Measurements from ENCODE around the gene SLC41A3. TPM values are rescaled to one million over a fixed set of nuclear protein-coding genes. Genes with fewer than 3 reads are reported as not detected.

Gene SLC41A3
- total and polyA plus RNA-seq, 4 donors, result 63.6 to 99.3 (median 85.3) TPM

DNA sequence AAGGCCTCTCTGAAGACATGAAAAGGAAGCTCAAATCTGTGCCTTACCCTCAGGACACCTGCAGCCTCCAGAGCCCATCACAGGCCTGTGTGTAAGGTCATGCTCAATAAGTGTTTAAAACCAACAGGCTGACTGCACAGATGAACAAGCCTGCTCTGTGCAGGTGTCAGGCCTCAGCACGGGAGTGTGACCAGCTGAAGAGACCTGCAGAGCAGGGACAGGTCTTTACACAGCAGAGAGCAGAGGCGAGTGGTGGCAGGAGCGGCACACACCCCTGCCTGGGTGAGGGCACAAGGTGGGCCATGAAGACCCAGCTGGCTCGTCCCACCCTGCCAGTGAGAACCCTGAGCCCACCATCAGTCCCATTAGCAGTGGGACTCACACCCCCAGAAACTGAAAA is 58.1 kb downstream of the SLC41A3 start:
- DNase-seq (ENCODE audit: low read depth in 4 of 6, low spot score in 6 of 6), result no peak
- no peaks in the 10 kb centered on the region for H3K27me3 ChIP-seq (ENCODE audit: control insufficient read depth, insufficient read depth, low read length)
- H3K36me3 ChIP-seq (ENCODE audit: control insufficient read depth, insufficient read depth, low read length), result peaks cover 53% of the 10 kb centered on the region
- H3K4me3 ChIP-seq (ENCODE audit: low read depth, low read length), result no peak overlapping the region
- no peaks in the 10 kb centered on the region for H3K4me1 ChIP-seq (ENCODE audit: control insufficient read depth, insufficient read depth, low read length)
- peaks cover 11% of the 10 kb centered on the region for H3K9me3 ChIP-seq (ENCODE audit: control insufficient read depth, insufficient read depth, low read length)
- H3K27ac ChIP-seq (ENCODE audit: low read depth, low read length), result no peak overlapping the region
- 93% methylated on average over 4 of the region's 4 CpGs for whole genome bisulfite sequencing (ENCODE audit: insufficient coverage)

DNA sequence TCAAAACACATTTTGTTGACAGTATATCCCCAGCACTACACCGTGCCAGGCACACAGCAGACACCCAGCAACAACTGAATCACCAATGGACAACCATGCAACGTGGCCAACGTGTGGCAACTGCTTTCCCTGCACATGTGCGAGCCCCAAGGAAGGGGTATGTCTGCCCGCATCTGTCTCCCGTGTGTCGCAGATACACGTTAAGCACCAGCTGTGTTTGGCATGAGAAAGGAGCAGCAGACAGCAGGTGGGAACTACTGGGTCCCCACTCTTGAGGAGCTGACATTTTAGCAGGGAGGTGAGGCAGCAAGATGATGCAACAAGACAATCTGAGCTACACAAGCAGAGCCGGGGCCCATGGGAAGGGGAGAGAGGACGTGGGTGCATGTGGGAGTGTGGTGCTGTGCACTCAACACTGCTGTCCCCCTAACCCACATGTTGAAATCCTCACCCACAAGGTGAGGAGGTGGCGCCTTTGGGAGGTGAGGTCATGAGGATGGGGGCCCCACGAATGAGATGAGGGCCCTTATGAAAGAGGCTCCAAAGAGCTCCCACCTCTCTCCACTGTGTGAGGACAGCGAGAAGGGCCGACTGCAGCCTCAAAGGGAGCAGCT is 58.7 kb downstream of the SLC41A3 start:
- H3K4me1 ChIP-seq (ENCODE audit: control insufficient read depth, insufficient read depth, low read length), result no peaks in the 10 kb centered on the region
- H3K9me3 ChIP-seq (ENCODE audit: control insufficient read depth, insufficient read depth, low read length), result peaks cover 11% of the 10 kb centered on the region
- no peak overlapping the region for H3K27ac ChIP-seq (ENCODE audit: low read depth, low read length)
- no peak overlapping the region for H3K4me3 ChIP-seq (ENCODE audit: low read depth, low read length)
- DNase-seq (ENCODE audit: low read depth in 4 of 6, low spot score in 6 of 6), result no peak
- H3K27me3 ChIP-seq (ENCODE audit: control insufficient read depth, insufficient read depth, low read length), result no peaks in the 10 kb centered on the region
- peaks cover 53% of the 10 kb centered on the region for H3K36me3 ChIP-seq (ENCODE audit: control insufficient read depth, insufficient read depth, low read length)
- 87% methylated on average over 10 of the region's 14 CpGs for WGBS (ENCODE audit: insufficient coverage)

DNA sequence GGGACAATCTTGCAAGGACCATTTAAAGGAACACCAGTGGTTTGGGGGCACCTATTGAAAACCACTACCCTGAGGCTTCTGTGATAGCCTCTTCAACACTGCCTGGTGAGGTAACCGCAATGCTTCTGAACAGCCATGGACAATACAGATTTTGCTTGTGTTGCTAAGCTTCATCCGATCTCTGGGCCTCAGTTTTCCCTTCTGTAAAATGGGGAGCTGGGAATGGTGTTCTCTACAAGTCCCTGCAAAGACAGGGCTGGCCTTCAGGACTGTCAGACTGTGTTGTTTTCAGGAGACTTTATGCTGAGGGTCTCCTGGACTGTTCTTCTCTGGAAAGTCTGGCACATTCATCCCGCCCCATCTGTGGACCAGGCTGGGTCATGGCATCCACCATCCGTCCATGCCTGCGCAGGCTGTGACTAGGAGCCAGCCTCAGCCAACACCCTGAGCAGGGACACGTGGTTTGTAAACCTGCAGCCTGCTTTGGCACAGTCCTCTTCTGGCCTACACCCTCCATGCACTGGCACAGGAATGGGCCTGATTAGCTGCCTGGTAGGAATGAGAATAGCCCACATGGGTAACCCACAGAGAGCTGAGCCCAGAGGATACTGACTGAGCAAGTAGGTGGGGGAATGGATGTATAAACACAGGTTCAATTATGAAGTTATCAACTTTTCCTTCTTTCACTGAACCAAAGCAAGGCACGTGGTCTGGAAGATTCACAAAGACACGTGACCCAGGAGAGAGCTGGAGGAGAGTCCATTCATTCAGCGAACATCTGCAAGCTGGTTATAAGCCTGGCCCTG is 59.7 kb downstream of the SLC41A3 start:
- H3K4me3 ChIP-seq (ENCODE audit: low read depth, low read length), result no peak overlapping the region

DNA sequence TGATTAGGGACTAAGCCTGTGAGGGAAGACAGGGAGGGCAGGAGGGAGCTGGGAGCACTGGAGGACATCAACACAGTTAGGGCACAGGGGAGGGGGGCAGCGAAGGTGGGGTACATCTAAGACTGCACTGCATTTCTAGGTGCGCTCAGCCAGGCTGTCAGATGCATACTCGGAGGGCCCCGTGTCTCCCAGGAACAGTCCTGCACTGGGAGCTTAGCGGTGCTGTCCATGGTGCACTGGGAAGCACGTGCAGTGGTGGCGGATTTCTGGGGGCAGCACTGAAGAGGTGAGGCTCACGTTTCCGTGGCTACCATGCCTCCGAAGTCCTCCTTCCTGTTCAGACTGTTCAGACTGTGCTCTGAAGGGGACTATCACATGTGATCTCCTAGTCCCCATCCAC is 60.5 kb downstream of the SLC41A3 start:
- 72% methylated on average over 9 of the region's 10 CpGs for WGBS (ENCODE audit: insufficient coverage)
- Histone ChIP-seq H3K9me3 (ENCODE audit: control insufficient read depth, insufficient read depth, low read length) (peaks cover 8% of the 10 kb centered on the region), H3K4me1 (ENCODE audit: control insufficient read depth, insufficient read depth, low read length) (no peaks in the 10 kb centered on the region), H3K27ac (ENCODE audit: low read depth, low read length) (no peak overlapping the region), H3K27me3 (ENCODE audit: control insufficient read depth, insufficient read depth, low read length) (no peaks in the 10 kb centered on the region), H3K4me3 (ENCODE audit: low read depth, low read length) (no peak overlapping the region), H3K36me3 (ENCODE audit: control insufficient read depth, insufficient read depth, low read length) (peaks cover 56% of the 10 kb centered on the region)
- DNase-seq (ENCODE audit: low read depth in 4 of 6, low spot score in 6 of 6), result no peak

More for the DNA sequence above, 59.7 kb downstream of the SLC41A3 start:
- Histone ChIP-seq H3K36me3 (ENCODE audit: control insufficient read depth, insufficient read depth, low read length) (peaks cover 59% of the 10 kb centered on the region), H3K27me3 (ENCODE audit: control insufficient read depth, insufficient read depth, low read length) (no peaks in the 10 kb centered on the region), H3K27ac (ENCODE audit: low read depth, low read length) (no peak overlapping the region), H3K9me3 (ENCODE audit: control insufficient read depth, insufficient read depth, low read length) (peaks cover 11% of the 10 kb centered on the region), H3K4me1 (ENCODE audit: control insufficient read depth, insufficient read depth, low read length) (no peaks in the 10 kb centered on the region)
- 94% methylated on average over 7 of the region's 9 CpGs for WGBS (ENCODE audit: insufficient coverage)
- no peak for DNase-seq (ENCODE audit: low read depth in 4 of 6, low spot score in 6 of 6)

DNA sequence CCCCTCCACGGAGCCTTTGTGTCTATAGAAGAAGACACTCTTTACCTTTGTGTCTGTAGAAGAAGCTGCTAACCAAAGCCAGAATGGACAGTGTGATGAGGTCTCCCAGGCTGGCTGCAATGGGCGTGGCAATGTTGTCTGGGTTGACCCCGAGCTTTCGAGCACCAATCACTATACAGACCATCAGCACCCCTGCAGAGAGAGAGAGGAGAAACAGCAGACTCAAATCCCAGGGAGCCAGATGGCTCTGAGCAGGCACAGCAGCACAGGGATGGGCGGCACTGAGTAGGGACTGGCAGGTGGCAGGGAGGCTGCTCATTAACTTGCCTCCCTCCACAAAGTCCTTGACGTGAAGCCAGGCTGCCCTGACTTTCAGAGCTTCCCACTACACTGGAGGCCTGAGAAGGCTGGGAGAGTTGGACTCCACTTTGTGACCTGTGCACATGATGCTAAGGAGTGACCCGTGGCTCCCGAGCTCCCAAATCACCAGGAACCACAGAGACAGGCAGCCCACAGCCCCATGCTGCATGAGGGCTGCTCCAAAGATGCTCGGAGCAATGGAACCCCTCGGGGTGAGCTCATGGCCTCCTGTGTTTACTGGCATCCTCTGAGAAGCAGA is 61.1 kb downstream of the SLC41A3 start:
- no peak overlapping the region for H3K4me3 ChIP-seq (ENCODE audit: low read depth, low read length)
- no peaks in the 10 kb centered on the region for H3K4me1 ChIP-seq (ENCODE audit: control insufficient read depth, insufficient read depth, low read length)
- no peak overlapping the region for H3K27ac ChIP-seq (ENCODE audit: low read depth, low read length)
- no peak for DNase-seq (ENCODE audit: low read depth in 4 of 6, low spot score in 6 of 6)
- H3K36me3 ChIP-seq (ENCODE audit: control insufficient read depth, insufficient read depth, low read length), result peaks cover 52% of the 10 kb centered on the region
- 83% methylated on average over 10 of the region's 10 CpGs for WGBS (ENCODE audit: insufficient coverage)
- peaks cover 3% of the 10 kb centered on the region for H3K9me3 ChIP-seq (ENCODE audit: control insufficient read depth, insufficient read depth, low read length)
- no peaks in the 10 kb centered on the region for H3K27me3 ChIP-seq (ENCODE audit: control insufficient read depth, insufficient read depth, low read length)

DNA sequence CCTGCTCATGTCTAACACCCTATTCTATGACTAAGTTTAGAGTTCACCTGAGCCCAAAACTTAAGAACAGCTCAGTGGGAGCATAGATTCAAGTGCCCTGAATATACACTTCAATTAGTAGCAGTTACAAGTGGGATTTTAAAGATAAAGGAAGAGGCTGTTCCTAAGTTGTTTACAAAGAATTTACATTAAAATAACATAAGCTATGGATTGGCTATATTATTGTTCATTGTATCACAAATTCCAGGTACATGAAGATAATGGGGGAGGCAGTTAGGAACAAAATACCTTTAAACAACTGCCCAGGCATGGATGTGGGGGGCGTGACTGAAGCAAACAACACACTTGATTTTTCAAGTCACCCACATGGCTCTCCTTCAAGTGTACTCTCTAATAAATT is 62.2 kb downstream of the SLC41A3 start:
- Histone ChIP-seq H3K4me3 (ENCODE audit: low read depth, low read length) (no peak overlapping the region), H3K27ac (ENCODE audit: low read depth, low read length) (no peak overlapping the region), H3K27me3 (ENCODE audit: control insufficient read depth, insufficient read depth, low read length) (no peaks in the 10 kb centered on the region), H3K36me3 (ENCODE audit: control insufficient read depth, insufficient read depth, low read length) (peaks cover 54% of the 10 kb centered on the region), H3K4me1 (ENCODE audit: control insufficient read depth, insufficient read depth, low read length) (no peaks in the 10 kb centered on the region), H3K9me3 (ENCODE audit: control insufficient read depth, insufficient read depth, low read length) (no peaks in the 10 kb centered on the region)
- no peak for DNase-seq (ENCODE audit: low read depth in 4 of 6, low spot score in 6 of 6)
- 100% methylated on average over 1 of the region's 1 CpG for WGBS (ENCODE audit: insufficient coverage)

DNA sequence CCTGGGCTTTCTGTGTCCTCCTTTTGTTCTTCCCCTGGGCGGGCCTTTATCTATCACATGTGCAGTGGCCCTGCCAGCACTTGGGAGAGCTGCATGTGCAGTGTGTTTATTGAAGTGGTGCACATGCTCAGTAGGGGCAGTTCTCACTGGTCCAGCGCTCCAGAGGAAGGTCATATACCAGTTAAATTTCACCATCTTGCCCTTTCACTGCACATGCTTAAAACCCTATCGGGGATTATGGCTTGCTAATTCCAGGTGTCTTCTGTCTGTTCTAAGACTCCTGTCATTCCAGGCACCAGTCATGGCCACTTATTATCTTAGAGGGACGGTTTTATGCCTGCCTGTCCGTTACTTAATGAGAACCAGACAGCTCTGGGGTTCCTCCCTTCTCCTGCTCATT is 62.7 kb downstream of the SLC41A3 start:
- Histone ChIP-seq H3K27me3 (ENCODE audit: control insufficient read depth, insufficient read depth, low read length) (no peaks in the 10 kb centered on the region), H3K27ac (ENCODE audit: low read depth, low read length) (no peak overlapping the region), H3K36me3 (ENCODE audit: control insufficient read depth, insufficient read depth, low read length) (peaks cover 54% of the 10 kb centered on the region), H3K9me3 (ENCODE audit: control insufficient read depth, insufficient read depth, low read length) (no peaks in the 10 kb centered on the region), H3K4me3 (ENCODE audit: low read depth, low read length) (no peak overlapping the region), H3K4me1 (ENCODE audit: control insufficient read depth, insufficient read depth, low read length) (no peaks in the 10 kb centered on the region)
- 87% methylated on average over 3 of the region's 5 CpGs for WGBS (ENCODE audit: insufficient coverage)
- DNase-seq (ENCODE audit: low read depth in 4 of 6, low spot score in 6 of 6), result no peak

DNA sequence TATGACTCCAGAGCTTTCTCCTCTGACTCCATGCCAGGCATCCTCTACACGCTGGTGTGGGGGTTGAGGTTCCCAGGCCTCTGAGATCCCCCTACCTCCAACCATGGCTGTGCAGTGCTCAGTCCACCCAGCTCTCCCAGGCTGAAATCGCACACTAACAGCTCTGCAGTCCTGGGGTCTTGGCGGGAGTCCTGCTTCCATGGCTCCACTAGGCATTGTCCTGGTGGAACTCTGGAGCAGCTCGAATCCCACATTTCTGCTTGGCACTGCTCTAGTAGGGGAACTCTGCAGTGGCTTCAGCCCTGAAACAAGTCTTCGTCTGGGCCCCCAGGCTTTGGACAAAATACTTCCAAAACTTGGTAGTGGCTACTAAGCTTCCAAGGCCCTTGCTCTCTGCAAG is 64.2 kb downstream of the SLC41A3 start:
- no peaks in the 10 kb centered on the region for H3K4me1 ChIP-seq (ENCODE audit: control insufficient read depth, insufficient read depth, low read length)
- WGBS (ENCODE audit: insufficient coverage), result 87% methylated on average over 4 of the region's 5 CpGs
- H3K36me3 ChIP-seq (ENCODE audit: control insufficient read depth, insufficient read depth, low read length), result peaks cover 56% of the 10 kb centered on the region
- H3K27me3 ChIP-seq (ENCODE audit: control insufficient read depth, insufficient read depth, low read length), result no peaks in the 10 kb centered on the region
- H3K27ac ChIP-seq (ENCODE audit: low read depth, low read length), result no peak overlapping the region
- no peak overlapping the region for H3K4me3 ChIP-seq (ENCODE audit: low read depth, low read length)
- no peak for DNase-seq (ENCODE audit: low read depth in 4 of 6, low spot score in 6 of 6)
- no peaks in the 10 kb centered on the region for H3K9me3 ChIP-seq (ENCODE audit: control insufficient read depth, insufficient read depth, low read length)

DNA sequence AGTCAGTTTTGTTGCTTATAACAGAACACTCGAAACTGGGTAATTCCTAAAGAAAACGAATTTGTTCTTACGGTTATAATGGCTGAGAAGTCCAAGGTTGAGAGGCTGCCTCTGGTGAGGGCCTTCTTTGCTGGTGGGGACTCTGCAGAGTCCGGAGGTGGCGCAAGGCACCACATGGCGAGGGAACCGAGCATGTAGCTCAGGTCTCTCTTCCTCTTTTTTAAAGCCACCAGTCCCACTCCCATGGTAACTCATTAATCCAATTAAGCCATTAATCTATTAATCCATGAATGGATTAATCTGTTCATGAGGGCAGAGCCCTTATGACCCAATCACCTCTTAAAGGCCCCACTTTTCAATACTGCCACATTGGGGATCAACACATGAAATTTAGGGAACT is 64.9 kb downstream of the SLC41A3 start:
- Histone ChIP-seq H3K4me1 (ENCODE audit: control insufficient read depth, insufficient read depth, low read length) (no peaks in the 10 kb centered on the region), H3K27me3 (ENCODE audit: control insufficient read depth, insufficient read depth, low read length) (no peaks in the 10 kb centered on the region), H3K4me3 (ENCODE audit: low read depth, low read length) (no peak overlapping the region), H3K9me3 (ENCODE audit: control insufficient read depth, insufficient read depth, low read length) (no peaks in the 10 kb centered on the region), H3K27ac (ENCODE audit: low read depth, low read length) (no peak overlapping the region), H3K36me3 (ENCODE audit: control insufficient read depth, insufficient read depth, low read length) (peaks cover 57% of the 10 kb centered on the region)
- no peak for DNase-seq (ENCODE audit: low read depth in 4 of 6, low spot score in 6 of 6)
- WGBS (ENCODE audit: insufficient coverage), result 94% methylated on average over 3 of the region's 7 CpGs
